Astrocyte (in vitro differentiated cells and primary cell): Measurements from ENCODE around the gene PDE9A.

Source experiments
- EZH2 ChIP-seq: IDR thresholded peaks from 2 replicates; pipeline ENCODE4 v1.6.1; 2012; ENCODE audit warnings: mild to moderate bottlenecking, low read length, inconsistent platforms; ENCODE audit not compliant: insufficient read depth
- TF ChIP-seq, protein P1 (sequence below): IDR thresholded peaks from 2 replicates; pipeline ENCODE4 v1.5.1; 2011; ENCODE audit warnings: low read depth, mild to moderate bottlenecking, inconsistent platforms, low read length, moderate library complexity; ENCODE audit not compliant: insufficient read depth

DNA sequence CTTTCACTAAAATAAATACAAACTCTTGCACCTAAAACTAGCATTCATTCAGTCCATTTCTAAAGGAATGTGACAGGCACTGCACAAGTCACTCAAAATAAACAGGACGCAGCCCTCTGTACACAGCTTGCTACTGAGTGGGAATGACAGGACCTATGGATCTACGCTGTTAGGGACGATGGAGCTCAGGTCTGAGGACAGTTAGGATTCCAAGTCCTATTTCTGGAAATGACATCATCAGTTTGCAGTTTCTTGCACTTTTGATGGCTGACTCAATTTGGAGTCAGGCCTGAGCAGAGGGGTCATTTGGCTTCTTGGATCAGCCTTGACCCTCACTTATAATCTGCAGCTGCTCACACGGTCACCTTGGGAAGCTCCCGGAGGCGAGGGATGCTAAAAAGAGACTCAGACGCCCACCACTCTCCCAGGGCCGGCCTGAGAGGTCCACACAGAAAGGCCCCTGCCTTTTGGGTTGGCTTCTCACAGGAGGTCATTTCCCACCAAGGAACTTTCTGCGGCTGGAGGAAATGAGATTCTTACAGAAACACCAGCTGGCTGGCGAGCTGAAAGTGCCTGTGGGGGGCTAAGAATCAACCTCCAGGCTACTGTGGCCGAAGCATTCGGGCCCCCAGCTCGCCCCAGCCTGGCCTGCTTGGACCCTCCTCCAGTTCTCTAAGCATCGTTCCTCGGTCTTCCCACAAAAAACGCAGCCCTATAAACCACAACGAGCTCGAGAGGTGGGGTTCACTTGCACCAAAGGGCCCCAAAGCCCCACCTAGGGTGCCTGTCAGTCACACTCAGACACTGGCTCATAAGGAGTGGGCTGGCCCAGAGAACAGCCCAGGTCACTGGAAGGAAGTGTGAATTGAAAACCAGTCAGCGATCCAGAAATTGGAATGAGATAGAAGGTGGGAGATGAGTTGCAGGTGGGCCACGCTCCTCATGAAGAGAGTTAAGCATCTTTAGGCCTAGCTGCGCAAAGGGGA, 8.9 kb upstream of the PDE9A start:
- TF ChIP-seq, protein P1, sequence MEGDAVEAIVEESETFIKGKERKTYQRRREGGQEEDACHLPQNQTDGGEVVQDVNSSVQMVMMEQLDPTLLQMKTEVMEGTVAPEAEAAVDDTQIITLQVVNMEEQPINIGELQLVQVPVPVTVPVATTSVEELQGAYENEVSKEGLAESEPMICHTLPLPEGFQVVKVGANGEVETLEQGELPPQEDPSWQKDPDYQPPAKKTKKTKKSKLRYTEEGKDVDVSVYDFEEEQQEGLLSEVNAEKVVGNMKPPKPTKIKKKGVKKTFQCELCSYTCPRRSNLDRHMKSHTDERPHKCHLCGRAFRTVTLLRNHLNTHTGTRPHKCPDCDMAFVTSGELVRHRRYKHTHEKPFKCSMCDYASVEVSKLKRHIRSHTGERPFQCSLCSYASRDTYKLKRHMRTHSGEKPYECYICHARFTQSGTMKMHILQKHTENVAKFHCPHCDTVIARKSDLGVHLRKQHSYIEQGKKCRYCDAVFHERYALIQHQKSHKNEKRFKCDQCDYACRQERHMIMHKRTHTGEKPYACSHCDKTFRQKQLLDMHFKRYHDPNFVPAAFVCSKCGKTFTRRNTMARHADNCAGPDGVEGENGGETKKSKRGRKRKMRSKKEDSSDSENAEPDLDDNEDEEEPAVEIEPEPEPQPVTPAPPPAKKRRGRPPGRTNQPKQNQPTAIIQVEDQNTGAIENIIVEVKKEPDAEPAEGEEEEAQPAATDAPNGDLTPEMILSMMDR, result no peak
- TF ChIP-seq EZH2, result no peak
